BE2C (cell line): Measurements from ENCODE around the gene LCMT1.
A peak's percentile ranks its signal among the peaks of the same experiment; 100 is the strongest.

Source experiments
- DNase-seq: peaks from one replicate; pipeline ENCODE4 v3.0.0-alpha.2; 2020
- H3K27me3 ChIP-seq: fragments of 250-450 bp; sonication (Bioruptor Pico); 2 replicates; pipeline ENCODE4 v1.5.1; 2020; ENCODE audit warnings: mild to moderate bottlenecking
- H3K36me3 ChIP-seq: fragments of 250-450 bp; sonication (Bioruptor Pico); 2 replicates; pipeline ENCODE4 v1.5.1; 2020; ENCODE audit warnings: mild to moderate bottlenecking
- H3K4me1 ChIP-seq: fragments of 250-450 bp; sonication (Bioruptor Pico); 2 replicates; pipeline ENCODE4 v1.5.1; 2020
- H3K4me3 ChIP-seq: 2 replicates; pipeline ENCODE4 v1.5.1; 2011; ENCODE audit warnings: low read depth, low read length
- H3K9me3 ChIP-seq: fragments of 250-450 bp; sonication (Bioruptor Pico); 2 replicates; pipeline ENCODE4 v1.5.1; 2020
- CTCF ChIP-seq: IDR thresholded peaks from 2 replicates; pipeline ENCODE4 v1.5.1; 2012; ENCODE audit warnings: mild to moderate bottlenecking, low read depth, low read length

Gene LCMT1

GRCh38 chr16:25100511-25100910 lies 11.0 kb upstream of the LCMT1 start:
- no peak for TF ChIP-seq CTCF
- H3K4me1 ChIP-seq: no peaks in the 10 kb centered on the region
- no peak overlapping the region for H3K4me3 ChIP-seq
- no peaks in the 10 kb centered on the region for H3K9me3 ChIP-seq
- DNase-seq: no peak
- H3K36me3 ChIP-seq: no peaks in the 10 kb centered on the region
- H3K27me3 ChIP-seq: peaks cover 35% of the 10 kb centered on the region

- Histone ChIP-seq H3K27me3 (peaks cover 11% of the 10 kb centered on the region), H3K4me3 (peak overlapping the region; percentile 67), H3K36me3 (no peaks in the 10 kb centered on the region), H3K4me1 (no peaks in the 10 kb centered on the region), H3K9me3 (no peaks in the 10 kb centered on the region)
- DNase-seq: peak; percentile 89
- TF ChIP-seq CTCF: peak; percentile 30
These were observed 4.7 kb upstream of the LCMT1 start for GRCh38 chr16:25106567-25107465.

GRCh38 chr16:25107466-25107792 lies 4.1 kb upstream of the LCMT1 start:
- no peaks in the 10 kb centered on the region for H3K36me3 ChIP-seq
- DNase-seq: no peak
- no peak for TF ChIP-seq CTCF
- peaks cover 6% of the 10 kb centered on the region for H3K27me3 ChIP-seq
- no peaks in the 10 kb centered on the region for H3K4me1 ChIP-seq
- no peaks in the 10 kb centered on the region for H3K9me3 ChIP-seq
- H3K4me3 ChIP-seq: peak overlapping the region; percentile 67

GRCh38 chr16:25108054-25108453 lies 3.5 kb upstream of the LCMT1 start:
- TF ChIP-seq CTCF: peak; percentile 42
- Histone ChIP-seq H3K9me3 (no peaks in the 10 kb centered on the region), H3K4me3 (no peak overlapping the region), H3K36me3 (no peaks in the 10 kb centered on the region), H3K4me1 (no peaks in the 10 kb centered on the region), H3K27me3 (peaks cover 3% of the 10 kb centered on the region)
- peak; percentile 35 for DNase-seq

GRCh38 chr16:25109643-25110042 lies 1.9 kb upstream of the LCMT1 start:
- no peaks in the 10 kb centered on the region for H3K36me3 ChIP-seq
- H3K4me3 ChIP-seq: no peak overlapping the region
- no peak for TF ChIP-seq CTCF
- no peak for DNase-seq
- no peaks in the 10 kb centered on the region for H3K27me3 ChIP-seq
- no peaks in the 10 kb centered on the region for H3K9me3 ChIP-seq
- H3K4me1 ChIP-seq: no peaks in the 10 kb centered on the region

GRCh38 chr16:25110387-25110947 lies 1.1 kb upstream of the LCMT1 start:
- Histone ChIP-seq H3K4me3 (peak overlapping the region; percentile 77), H3K4me1 (no peaks in the 10 kb centered on the region), H3K36me3 (no peaks in the 10 kb centered on the region), H3K27me3 (no peaks in the 10 kb centered on the region), H3K9me3 (no peaks in the 10 kb centered on the region)
- no peak for TF ChIP-seq CTCF
- no peak for DNase-seq
